HFF-Myc (cell line): ENCODE data around the gene RPS14.

Experiments
- DNase-seq: peaks from one replicate; pipeline ENCODE4 v3.0.0-alpha.2; 2011; ENCODE audit warnings: low read depth; ENCODE audit errors: extremely low read depth
- H3K4me3 ChIP-seq: replicated peaks from 2 replicates; pipeline ENCODE4 v1.5.1; 2011; ENCODE audit warnings: low read depth, mild to moderate bottlenecking, control low read depth, low read length
- TF ChIP-seq, protein P1 (sequence below): IDR thresholded peaks from 2 replicates; pipeline ENCODE4 v1.5.1; 2012; ENCODE audit warnings: mild to moderate bottlenecking, low read depth, low read length, control low read depth; ENCODE audit errors: missing control alignments

The RPS14 gene

DNA sequence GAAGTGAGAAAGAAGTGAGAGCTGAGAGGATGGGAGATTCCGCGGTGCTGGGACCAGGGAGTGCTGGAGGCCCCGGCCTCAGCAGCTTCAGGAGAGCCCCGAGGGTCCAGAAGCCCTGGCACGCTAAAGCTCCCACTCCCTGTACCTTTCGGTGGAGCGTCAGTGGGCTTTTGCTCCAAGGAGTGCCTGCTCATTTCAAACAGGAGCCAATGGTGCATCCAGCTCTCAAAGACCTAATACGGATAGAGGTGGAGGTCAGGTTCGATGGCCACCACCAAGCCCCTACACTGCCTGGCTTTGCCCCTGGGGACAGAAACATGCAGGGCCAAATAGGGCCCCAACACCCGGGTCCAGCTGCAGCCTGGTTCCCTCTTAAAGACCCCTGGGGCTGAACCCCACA lies 45.0 kb downstream of the RPS14 start:
- DNase-seq: no peak
- TF ChIP-seq, protein P1, sequence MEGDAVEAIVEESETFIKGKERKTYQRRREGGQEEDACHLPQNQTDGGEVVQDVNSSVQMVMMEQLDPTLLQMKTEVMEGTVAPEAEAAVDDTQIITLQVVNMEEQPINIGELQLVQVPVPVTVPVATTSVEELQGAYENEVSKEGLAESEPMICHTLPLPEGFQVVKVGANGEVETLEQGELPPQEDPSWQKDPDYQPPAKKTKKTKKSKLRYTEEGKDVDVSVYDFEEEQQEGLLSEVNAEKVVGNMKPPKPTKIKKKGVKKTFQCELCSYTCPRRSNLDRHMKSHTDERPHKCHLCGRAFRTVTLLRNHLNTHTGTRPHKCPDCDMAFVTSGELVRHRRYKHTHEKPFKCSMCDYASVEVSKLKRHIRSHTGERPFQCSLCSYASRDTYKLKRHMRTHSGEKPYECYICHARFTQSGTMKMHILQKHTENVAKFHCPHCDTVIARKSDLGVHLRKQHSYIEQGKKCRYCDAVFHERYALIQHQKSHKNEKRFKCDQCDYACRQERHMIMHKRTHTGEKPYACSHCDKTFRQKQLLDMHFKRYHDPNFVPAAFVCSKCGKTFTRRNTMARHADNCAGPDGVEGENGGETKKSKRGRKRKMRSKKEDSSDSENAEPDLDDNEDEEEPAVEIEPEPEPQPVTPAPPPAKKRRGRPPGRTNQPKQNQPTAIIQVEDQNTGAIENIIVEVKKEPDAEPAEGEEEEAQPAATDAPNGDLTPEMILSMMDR: no peak
- H3K4me3 ChIP-seq: no peak overlapping the region

DNA sequence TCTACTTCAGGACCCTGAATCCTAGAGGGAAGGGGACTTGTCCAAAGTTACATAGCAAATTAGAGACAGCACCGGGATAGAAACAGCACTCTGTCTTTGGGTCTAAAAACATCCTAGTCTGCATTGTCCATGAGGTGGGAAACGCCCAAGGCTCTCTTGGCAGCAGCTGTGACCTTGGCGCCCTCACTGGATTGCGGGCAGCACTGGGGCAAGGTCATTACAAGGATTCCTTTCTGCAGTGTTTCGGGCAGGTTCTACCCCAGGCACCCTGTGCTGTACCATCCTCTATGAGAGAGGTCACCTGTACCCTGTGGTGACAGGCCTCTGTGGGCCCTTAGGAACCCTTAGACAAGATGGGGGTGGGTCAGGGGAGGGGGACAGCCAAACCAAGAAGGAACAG lies 45.4 kb downstream of the RPS14 start:
- TF ChIP-seq, protein P1: no peak
- DNase-seq: no peak
- H3K4me3 ChIP-seq: no peak overlapping the region

- no peak for DNase-seq
- TF ChIP-seq, protein P1: no peak
Measured at GRCh38 chr5:150402901-150403342, 46.6 kb downstream of the RPS14 start.

GRCh38 chr5:150402229-150402773 lies 47.2 kb downstream of the RPS14 start:
- no peak for DNase-seq
- TF ChIP-seq, protein P1: no peak
- H3K4me3 ChIP-seq: no peak overlapping the region

More at GRCh38 chr5:150402901-150403342, 46.6 kb downstream of the RPS14 start:
- H3K4me3 ChIP-seq: no peak overlapping the region

DNA sequence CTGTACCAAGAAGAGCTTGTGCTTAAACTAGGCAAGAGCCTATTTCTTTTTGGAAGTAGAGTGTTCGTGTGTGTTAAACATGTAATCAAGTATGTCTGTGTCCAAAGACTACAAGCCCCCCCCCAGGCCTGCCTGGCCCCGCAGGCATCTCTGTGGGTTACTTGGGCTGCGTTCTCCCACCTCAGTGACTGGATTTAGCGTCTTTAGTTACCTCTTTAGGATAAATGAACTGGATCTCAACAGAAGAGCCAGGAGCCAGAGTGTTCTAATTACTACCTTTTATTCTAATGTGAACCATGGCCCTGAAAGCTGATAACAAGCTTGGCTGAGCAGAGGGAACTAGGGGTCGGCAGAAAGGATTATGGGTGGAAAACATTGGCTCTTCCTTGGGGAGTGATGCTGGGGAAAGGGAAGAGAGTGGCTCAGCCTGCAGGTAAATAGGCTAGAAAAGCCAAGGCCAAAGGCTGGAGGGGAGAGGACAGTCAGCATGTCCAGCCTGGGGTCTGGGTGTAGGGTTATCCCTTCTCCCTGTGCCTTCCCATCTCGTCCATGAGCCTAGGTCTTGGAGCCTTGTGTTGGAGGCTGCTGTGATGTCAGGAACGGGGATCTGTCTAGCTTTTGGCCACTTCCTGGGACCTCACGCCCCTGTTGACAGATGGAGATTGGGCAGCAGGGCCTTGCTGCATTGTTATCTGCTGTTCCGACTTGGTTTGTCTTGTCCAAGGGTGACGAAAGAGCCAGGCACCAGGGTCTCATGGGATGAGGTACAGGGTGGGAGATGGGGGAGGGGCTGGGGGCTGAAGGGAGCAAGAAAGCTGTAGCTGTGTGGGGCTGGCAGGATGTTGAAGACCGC lies 47.9 kb downstream of the RPS14 start:
- no peak for DNase-seq
- no peak overlapping the region for H3K4me3 ChIP-seq
- TF ChIP-seq, protein P1: no peak

- no peak overlapping the region for H3K4me3 ChIP-seq
- DNase-seq: no peak
- TF ChIP-seq, protein P1: no peak
Measured at GRCh38 chr5:150401076-150401375, 48.5 kb downstream of the RPS14 start.
